Measurements from ENCODE around the gene TXNDC2.

TXNDC2 gene

GRCh38 chr18:9914334-9914583 is 28.5 kb downstream of the TXNDC2 start:
- peak; percentile 43 for DNase-seq

GRCh38 chr18:9914584-9915290 is 29.0 kb downstream of the TXNDC2 start:
- DNase-seq, result peak; percentile 62

GRCh38 chr18:9915291-9916076 is 29.7 kb downstream of the TXNDC2 start:
- no peak for DNase-seq

- no peak for DNase-seq
Measured at GRCh38 chr18:9916077-9916639, 30.4 kb downstream of the TXNDC2 start.

GRCh38 chr18:9916808-9917207 is 31.0 kb downstream of the TXNDC2 start:
- no peak for DNase-seq

GRCh38 chr18:9918016-9918680 is 32.4 kb downstream of the TXNDC2 start:
- DNase-seq, result no peak

- DNase-seq, result no peak
Measured at GRCh38 chr18:9919564-9920232, 33.9 kb downstream of the TXNDC2 start.

GRCh38 chr18:9922592-9923311 is 37.0 kb downstream of the TXNDC2 start:
- no peak for DNase-seq

GRCh38 chr18:9924371-9924943 is 38.7 kb downstream of the TXNDC2 start:
- no peak for DNase-seq

- peak; percentile 39 for DNase-seq
Measured at GRCh38 chr18:9925369-9925768, 39.6 kb downstream of the TXNDC2 start.

GRCh38 chr18:9925795-9926194 is 40.0 kb downstream of the TXNDC2 start:
- DNase-seq, result no peak

GRCh38 chr18:9926223-9926894 is 40.6 kb downstream of the TXNDC2 start:
- no peak for DNase-seq

- DNase-seq, result no peak
Measured at GRCh38 chr18:9926977-9927376, 41.2 kb downstream of the TXNDC2 start.

GRCh38 chr18:9927392-9928063 is 41.8 kb downstream of the TXNDC2 start:
- no peak for DNase-seq

- no peak for DNase-seq
Measured at GRCh38 chr18:9928646-9929259, 43.0 kb downstream of the TXNDC2 start.

GRCh38 chr18:9930299-9930884 is 44.6 kb downstream of the TXNDC2 start:
- no peak for DNase-seq

- no peak for DNase-seq
Measured at GRCh38 chr18:9931146-9931545, 45.4 kb downstream of the TXNDC2 start.

GRCh38 chr18:9931678-9932077 is 45.9 kb downstream of the TXNDC2 start:
- no peak for DNase-seq

GRCh38 chr18:9933865-9934264 is 48.1 kb downstream of the TXNDC2 start:
- no peak for DNase-seq

- DNase-seq, result no peak
Measured at GRCh38 chr18:9934274-9934673, 48.5 kb downstream of the TXNDC2 start.
